Rectal smooth muscle tissue (tissue), 1 donor: ENCODE measurements around the gene SLC22A4.
A peak's percentile ranks its signal among the peaks of the same experiment; 100 is the strongest.

ENCODE experiments used
- H3K27ac ChIP-seq: one replicate; pipeline ENCODE4 v1.7.0; 2013; ENCODE audit warnings: low read depth, low read length, inconsistent platforms
- H3K27me3 ChIP-seq: one replicate; pipeline ENCODE4 v1.7.0; 2013; ENCODE audit warnings: low read length; ENCODE audit not compliant: control insufficient read depth, insufficient read depth
- H3K36me3 ChIP-seq: one replicate; pipeline ENCODE4 v1.7.0; 2013; ENCODE audit warnings: low read length; ENCODE audit not compliant: control insufficient read depth, insufficient read depth
- H3K4me1 ChIP-seq: one replicate; pipeline ENCODE4 v1.7.0; 2013; ENCODE audit warnings: low read length; ENCODE audit not compliant: control insufficient read depth, insufficient read depth
- H3K4me3 ChIP-seq: one replicate; pipeline ENCODE4 v1.7.0; 2013; ENCODE audit warnings: low read length
- H3K9ac ChIP-seq: one replicate; pipeline ENCODE4 v1.7.0; 2013; ENCODE audit warnings: low read length

The SLC22A4 gene

DNA sequence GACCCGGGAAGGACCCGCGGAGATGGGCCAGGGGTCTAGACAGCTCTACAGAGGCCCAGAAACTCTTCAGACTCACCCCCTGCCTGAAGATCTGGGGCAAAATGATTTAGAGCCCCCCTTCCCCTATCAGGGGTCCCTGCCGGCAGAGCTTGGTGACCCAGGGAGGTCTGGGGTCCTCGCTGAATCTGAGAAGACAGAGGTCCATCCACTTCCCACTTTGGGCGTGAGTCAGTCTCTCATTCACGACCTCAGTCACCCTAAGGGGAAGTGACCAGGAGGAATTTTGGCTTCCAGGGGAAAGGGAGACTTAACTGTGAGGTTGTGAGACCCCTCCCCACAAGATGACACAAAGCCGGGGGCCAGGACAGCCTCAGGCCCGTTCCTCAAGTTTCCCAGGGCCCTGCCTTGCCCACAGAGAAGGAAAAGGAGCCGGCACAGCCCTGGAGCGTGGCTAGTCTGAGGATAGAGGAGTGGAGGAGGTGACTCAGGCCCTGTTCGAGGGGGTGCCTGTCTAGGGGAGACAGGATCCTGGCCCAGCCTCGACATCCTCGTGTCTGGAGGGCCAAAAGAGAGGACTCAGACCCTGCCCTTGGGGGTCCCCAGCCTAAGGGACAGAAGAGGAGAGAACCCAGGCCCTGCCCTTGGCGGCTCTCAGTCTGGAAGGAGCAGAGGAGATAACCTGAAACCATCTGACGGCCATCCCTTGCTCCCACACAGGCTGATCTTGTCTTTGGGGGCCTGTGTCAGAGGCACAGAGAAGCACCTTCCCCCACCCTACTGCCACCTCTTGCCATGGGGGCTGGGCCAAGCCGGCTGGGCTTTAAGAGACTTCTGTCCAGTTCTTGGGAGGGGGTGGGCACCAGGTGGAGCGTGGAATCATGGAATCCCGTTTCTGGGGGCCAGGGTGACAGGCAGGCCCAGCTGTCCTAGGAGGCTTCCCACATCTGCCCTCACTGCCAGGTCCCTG is 35.8 kb upstream of the SLC22A4 start:
- peaks cover 50% of the 10 kb centered on the region for H3K4me1 ChIP-seq
- H3K27ac ChIP-seq: peak overlapping the region; percentile 99
- no peaks in the 10 kb centered on the region for H3K27me3 ChIP-seq
- peaks cover 4% of the 10 kb centered on the region for H3K36me3 ChIP-seq
- peak overlapping the region; percentile 90 for H3K9ac ChIP-seq
- peak overlapping the region; percentile 72 for H3K4me3 ChIP-seq

DNA sequence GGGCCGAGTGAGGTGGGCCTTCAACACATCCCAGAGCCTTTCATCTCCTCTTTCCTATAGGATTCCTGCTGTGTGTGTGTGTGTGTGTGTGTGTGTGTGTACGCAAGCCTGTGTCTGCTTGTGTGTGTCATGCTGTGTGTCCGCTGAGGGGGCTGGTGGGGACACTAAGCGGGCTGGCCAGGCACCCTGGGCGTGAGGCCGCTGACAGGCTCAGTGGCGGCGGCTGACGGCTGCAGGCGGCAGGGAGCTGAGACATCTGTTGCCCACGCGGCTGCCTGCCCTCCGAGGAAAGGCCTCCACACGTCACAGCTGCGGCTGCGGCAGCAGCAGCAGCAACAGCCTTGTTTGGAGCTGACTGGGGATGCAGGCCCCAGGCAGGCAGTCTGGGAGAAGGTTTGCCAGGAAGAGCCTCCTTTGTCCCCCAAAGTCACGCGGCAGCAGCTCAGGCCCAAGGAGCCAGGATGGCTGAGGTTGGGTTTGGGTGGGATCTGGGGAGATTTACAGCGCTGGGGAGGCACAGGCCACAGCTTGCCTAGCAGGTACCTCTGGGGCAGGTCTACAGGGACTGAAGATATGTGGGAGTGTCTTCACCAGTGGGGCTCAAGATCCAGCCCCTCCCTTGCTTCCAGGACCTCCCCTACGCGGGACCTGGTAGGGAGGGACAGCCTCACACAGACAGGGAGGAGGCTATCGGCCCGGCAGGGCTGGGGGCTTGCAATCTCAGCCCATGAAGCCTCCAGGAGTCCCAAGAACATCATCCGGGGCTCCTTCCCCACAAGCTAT is 34.9 kb upstream of the SLC22A4 start:
- no peaks in the 10 kb centered on the region for H3K27me3 ChIP-seq
- peak overlapping the region; percentile 99 for H3K27ac ChIP-seq
- H3K4me3 ChIP-seq: peak overlapping the region; percentile 72
- peaks cover 4% of the 10 kb centered on the region for H3K36me3 ChIP-seq
- peak overlapping the region; percentile 90 for H3K9ac ChIP-seq
- peaks cover 58% of the 10 kb centered on the region for H3K4me1 ChIP-seq

DNA sequence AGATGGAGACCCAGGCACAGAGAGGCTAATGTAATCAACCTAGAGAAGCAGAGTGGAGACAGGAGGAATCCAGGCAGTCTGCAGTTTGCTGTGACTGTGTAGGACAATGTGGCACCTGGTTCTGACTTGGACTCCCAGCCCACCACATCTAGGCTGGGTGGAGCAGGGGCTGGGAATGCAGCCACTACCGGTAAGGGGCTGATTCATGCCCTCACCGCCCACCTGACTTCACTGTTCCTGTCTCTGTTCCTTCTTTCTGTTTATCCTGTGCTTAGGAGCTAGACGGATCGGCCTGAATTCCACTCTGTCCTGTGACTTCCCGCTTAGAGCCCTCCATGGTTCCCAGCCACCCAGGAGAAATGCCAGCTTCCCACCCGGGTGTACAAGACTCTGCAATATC is 34.1 kb upstream of the SLC22A4 start:
- peaks cover 66% of the 10 kb centered on the region for H3K4me1 ChIP-seq
- H3K27ac ChIP-seq: peak overlapping the region; percentile 99
- peak overlapping the region; percentile 72 for H3K4me3 ChIP-seq
- H3K36me3 ChIP-seq: peaks cover 4% of the 10 kb centered on the region
- no peaks in the 10 kb centered on the region for H3K27me3 ChIP-seq
- H3K9ac ChIP-seq: peak overlapping the region; percentile 74

DNA sequence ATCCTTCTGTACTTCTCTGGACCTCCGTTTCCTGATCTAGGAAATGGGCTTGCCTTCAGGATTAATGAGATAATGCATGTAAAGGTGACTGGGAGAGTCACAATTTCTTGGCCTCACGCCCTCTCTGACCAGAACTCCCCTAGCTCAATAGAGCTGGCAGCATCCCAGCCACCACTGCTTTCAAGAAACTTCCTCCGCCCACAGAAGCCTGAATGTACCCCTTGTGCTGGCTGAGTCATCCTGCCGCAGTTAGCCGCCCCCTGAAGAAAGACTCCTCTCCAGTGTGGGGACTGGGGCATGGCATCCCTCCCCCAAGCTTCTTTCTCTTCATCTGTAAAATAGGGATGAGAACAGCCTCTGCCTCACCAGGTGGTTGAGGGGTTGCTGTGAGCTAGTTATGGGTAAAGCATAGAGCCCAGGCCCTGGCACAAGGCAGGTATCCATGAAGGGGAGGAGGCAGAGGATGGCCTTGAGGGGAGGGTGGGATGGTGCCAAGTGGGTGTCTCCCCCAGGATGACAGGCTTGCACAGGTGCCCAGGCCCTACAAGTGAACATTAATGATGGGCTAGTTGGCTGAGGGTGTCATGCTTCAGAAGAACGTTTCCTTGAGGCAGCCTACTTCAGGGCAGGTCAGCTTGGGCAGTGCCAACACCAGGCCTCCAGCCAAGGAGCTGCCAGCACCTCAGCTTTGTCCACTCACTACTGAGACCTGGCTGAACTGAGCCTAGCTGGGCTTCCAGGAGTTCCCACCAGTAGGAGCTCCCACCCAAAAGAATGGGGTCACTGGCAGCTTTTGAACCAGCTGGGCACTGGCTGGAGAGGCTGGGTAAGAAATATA is 33.3 kb upstream of the SLC22A4 start:
- Histone ChIP-seq H3K27me3 (no peaks in the 10 kb centered on the region), H3K27ac (peak overlapping the region; percentile 99), H3K36me3 (peaks cover 4% of the 10 kb centered on the region), H3K9ac (no peak overlapping the region), H3K4me1 (peaks cover 75% of the 10 kb centered on the region), H3K4me3 (peak overlapping the region; percentile 72)

DNA sequence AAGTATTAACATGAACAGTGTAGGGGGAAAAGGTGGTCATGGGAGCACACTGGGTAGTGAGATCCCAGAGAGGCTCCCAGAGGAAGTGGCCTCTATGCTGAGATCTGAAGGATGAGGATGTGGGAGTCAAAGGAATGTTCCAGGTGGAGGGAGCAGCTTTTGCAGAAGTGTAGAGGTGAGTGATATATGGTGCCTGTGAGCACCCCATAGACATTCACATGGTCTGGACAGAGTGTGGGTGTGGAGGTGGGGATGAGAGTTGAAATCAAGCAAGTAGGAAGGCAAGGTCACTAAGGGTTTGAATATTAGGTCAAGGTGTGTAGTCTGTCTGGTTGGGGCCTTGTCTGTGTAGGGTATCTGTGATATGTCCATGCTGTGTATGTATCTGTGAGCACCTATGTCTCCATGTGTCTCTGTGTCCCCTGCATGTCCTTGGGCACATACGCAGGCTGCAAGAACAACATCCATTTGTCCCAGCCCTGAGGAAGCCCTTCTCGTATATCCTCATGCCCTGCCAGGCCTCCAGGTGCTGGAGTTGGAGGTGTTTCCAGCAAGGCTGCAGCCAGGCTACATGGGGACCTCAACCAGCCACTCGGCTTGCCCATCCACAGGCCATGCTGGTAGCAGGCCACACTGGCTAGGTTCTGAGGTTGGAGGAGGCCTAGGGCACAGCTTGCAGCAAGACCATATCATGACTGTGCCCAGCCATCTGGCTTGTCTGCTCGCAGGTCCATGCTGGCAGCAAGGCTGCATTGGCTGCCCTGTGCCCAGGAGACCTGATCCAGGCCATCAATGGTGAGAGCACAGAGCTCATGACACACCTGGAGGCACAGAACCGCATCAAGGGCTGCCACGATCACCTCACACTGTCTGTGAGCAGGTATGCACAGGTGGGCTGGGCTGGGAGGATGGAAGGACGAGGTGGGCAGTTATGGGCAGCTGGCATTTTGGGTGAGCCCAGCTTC is 32.0 kb upstream of the SLC22A4 start:
- H3K4me3 ChIP-seq: no peak overlapping the region
- H3K9ac ChIP-seq: no peak overlapping the region
- H3K36me3 ChIP-seq: peaks cover 4% of the 10 kb centered on the region
- H3K27ac ChIP-seq: peak overlapping the region; percentile 99
- H3K27me3 ChIP-seq: no peaks in the 10 kb centered on the region
- peaks cover 82% of the 10 kb centered on the region for H3K4me1 ChIP-seq

GRCh38 chr5:132262882-132263547 is 31.2 kb upstream of the SLC22A4 start:
- Histone ChIP-seq H3K27ac (peak overlapping the region; percentile 99), H3K4me3 (no peak overlapping the region), H3K36me3 (peaks cover 10% of the 10 kb centered on the region), H3K27me3 (no peaks in the 10 kb centered on the region), H3K4me1 (peaks cover 89% of the 10 kb centered on the region), H3K9ac (no peak overlapping the region)

DNA sequence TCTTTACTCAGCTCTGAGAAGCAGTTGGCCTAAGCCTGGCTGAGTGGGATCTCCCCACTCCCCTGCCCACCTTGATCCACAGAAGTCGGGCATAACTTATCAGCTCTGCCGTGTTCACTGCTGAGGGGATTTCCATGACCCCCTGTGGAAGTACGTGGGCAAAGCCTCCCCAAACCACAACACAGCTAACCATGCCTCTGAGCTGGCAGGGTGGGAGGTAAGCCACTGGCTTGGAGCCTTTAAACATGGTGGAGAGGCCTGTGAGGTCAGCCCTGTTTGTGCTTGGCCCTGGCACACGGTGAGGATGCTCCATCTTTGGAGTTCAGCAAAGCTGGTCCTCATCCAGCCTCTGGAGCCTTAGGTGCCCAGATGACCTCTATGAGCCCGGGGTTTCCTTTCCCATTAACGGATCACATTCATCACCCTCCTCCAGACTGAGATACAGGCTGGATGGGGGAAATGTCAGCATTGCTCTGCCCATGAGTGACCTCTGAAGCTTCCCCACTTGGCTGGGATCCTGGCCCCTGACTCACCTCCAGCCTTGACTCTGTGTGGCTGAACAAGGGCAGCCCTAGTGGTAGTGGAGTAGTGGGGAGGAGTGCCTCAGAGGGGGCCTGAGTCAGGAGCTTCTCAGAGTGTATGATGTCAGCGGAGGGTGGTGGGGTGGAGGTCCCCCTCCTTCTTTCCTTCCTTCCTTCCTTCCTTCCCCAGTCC is 30.5 kb upstream of the SLC22A4 start:
- no peaks in the 10 kb centered on the region for H3K27me3 ChIP-seq
- no peak overlapping the region for H3K9ac ChIP-seq
- H3K36me3 ChIP-seq: peaks cover 10% of the 10 kb centered on the region
- H3K27ac ChIP-seq: peak overlapping the region; percentile 99
- H3K4me3 ChIP-seq: no peak overlapping the region
- peaks cover 96% of the 10 kb centered on the region for H3K4me1 ChIP-seq

DNA sequence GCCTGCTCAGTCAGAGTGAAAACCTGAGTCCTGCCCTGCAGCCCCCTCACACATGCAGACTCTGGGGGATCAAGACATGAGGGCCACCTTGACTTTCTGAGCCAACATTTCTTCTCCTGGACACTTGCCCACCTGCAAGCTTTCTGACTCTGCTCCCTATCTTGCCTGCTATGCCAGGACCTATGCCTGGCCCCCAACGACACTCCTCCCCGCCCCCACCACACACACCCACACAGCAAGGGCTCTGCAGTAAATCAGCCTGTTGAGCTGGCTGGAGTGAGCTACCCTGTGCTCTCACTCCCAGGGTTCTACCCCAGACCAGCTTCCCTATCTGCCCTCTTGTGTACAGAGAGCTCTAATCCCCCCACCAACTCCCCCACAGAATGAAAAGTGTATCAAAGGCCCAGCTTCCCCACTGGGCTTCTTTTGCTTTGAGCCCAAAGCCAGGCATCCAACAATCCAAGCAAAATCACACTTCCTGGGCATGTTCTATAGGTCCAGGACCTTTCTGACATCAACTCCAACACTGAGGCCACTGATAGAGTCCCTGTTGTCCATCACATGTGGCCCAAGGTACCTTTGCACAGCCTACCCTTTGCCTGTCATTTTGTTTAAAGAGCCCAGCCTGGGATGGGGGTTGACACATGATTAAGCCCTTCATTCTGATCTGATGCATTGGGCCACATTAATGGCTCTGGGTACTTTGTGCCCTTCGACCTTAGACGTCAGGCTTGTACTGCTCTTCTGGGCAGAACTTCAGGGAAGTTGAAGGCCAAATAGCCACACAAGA is 29.5 kb upstream of the SLC22A4 start:
- Histone ChIP-seq H3K4me3 (no peak overlapping the region), H3K36me3 (peaks cover 10% of the 10 kb centered on the region), H3K4me1 (peaks cover 97% of the 10 kb centered on the region), H3K27me3 (no peaks in the 10 kb centered on the region), H3K9ac (no peak overlapping the region), H3K27ac (peak overlapping the region; percentile 99)

DNA sequence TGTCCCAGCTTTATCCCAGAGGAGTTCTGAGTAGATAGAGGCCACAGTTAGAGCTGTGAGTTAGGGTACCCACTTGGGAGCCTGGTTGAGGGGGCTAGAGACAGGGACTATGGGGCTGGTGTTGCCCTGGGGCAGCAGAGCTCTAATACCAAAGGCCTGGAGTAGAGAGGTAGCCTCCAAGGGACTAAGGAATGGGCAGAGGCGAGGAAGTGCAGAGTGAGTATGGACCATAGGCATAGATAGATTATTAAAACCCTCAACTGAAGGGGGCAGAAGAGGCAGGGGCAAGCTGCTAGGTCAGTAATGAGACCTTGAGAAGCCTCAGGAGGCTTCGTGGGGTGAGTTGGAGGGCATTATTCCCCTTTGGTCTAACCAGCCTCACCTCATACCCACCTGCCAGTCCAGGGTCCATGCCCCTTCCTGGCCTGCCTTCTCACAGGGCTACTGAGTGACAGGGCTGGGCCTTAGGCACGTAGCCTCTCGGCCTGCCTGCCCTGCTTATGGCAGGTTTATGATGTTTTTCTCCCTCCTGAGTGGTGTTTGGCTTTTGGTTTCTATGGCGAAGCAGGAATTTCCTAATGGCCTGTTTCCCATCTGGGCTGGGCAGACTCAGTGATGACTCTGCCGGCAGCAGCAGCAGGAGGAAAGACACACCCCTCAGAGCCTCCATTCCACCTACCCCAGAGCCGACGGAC is 28.7 kb upstream of the SLC22A4 start:
- peak overlapping the region; percentile 99 for H3K27ac ChIP-seq
- no peak overlapping the region for H3K9ac ChIP-seq
- H3K4me3 ChIP-seq: no peak overlapping the region
- H3K36me3 ChIP-seq: peaks cover 10% of the 10 kb centered on the region
- H3K27me3 ChIP-seq: no peaks in the 10 kb centered on the region
- H3K4me1 ChIP-seq: peaks cover 90% of the 10 kb centered on the region
